SK-N-SH treated with all-trans-retinoic acid at 6 μM for 48 hours (cell line): ENCODE measurements around the gene TGM1.

ENCODE experiments used
- ATAC-seq: fragments of 200-7000 bp; cut with Tn5 transposase; 3 replicates; pipeline ENCODE4 v1.9.1; 2020; ENCODE audit warnings: mild to moderate bottlenecking, moderate library complexity
- ARNTL ChIP-seq: fragments of 450-650 bp; formaldehyde crosslinking; IDR thresholded peaks from 2 replicates; pipeline ENCODE4 v1.5.0; 2020; ENCODE audit warnings: low read depth, mild to moderate bottlenecking, moderate library complexity, borderline replicate concordance
- BACH2 ChIP-seq: fragments of 250-450 bp; sonication (Bioruptor Pico); IDR thresholded peaks from 2 replicates; pipeline ENCODE4 v1.9.0; 2021; ENCODE audit warnings: mild to moderate bottlenecking, borderline replicate concordance
- CREB5 ChIP-seq: fragments of 250-450 bp; sonication (Bioruptor Pico); IDR thresholded peaks from 2 replicates; pipeline ENCODE4 v1.5.1; 2020; ENCODE audit warnings: low read depth, mild to moderate bottlenecking, moderate library complexity
- CSDC2 ChIP-seq: fragments of 250-450 bp; sonication (Bioruptor Pico); IDR thresholded peaks from 2 replicates; pipeline ENCODE4 v1.5.0; 2020; ENCODE audit warnings: mild to moderate bottlenecking, moderate library complexity
- CSRNP3 ChIP-seq: fragments of 250-450 bp; sonication (Bioruptor Pico); IDR thresholded peaks from 2 replicates; pipeline ENCODE4 v1.5.1; 2021; ENCODE audit warnings: mild to moderate bottlenecking, moderate library complexity
- ESRRG ChIP-seq: fragments of 250-450 bp; sonication (Bioruptor Pico); IDR thresholded peaks from 2 replicates; pipeline ENCODE4 v1.6.1; 2021; ENCODE audit warnings: mild to moderate bottlenecking
- GLIS3 ChIP-seq: fragments of 250-450 bp; sonication (Bioruptor Pico); IDR thresholded peaks from 2 replicates; pipeline ENCODE4 v1.5.0; 2020; ENCODE audit warnings: mild to moderate bottlenecking, moderate library complexity
- ISL1 ChIP-seq: fragments of 250-450 bp; sonication (Bioruptor Pico); IDR thresholded peaks from 2 replicates; pipeline ENCODE4 v2.1.2; 2022; ENCODE audit warnings: mild to moderate bottlenecking, moderate library complexity
- OSR1 ChIP-seq: fragments of 250-450 bp; sonication (Bioruptor Pico); IDR thresholded peaks from 2 replicates; pipeline ENCODE4 v1.8.0; 2022; ENCODE audit warnings: moderate library complexity, mild to moderate bottlenecking, inconsistent platforms
- PATZ1 ChIP-seq: fragments of 250-450 bp; sonication (Bioruptor Pico); IDR thresholded peaks from 2 replicates; pipeline ENCODE4 v1.8.0; 2020; ENCODE audit warnings: mild to moderate bottlenecking, moderate library complexity, borderline replicate concordance
- POU6F1 ChIP-seq: fragments of 250-450 bp; sonication (Bioruptor Pico); IDR thresholded peaks from 2 replicates; pipeline ENCODE4 v1.8.0; 2021; ENCODE audit warnings: low read depth, mild to moderate bottlenecking, moderate library complexity, borderline replicate concordance
- PPARA ChIP-seq: fragments of 250-450 bp; sonication (Bioruptor Pico); IDR thresholded peaks from 2 replicates; pipeline ENCODE4 v1.5.0; 2020; ENCODE audit warnings: mild to moderate bottlenecking, borderline replicate concordance
- RARB ChIP-seq: fragments of 250-450 bp; sonication (Bioruptor Pico); IDR thresholded peaks from 2 replicates; pipeline ENCODE4 v1.8.0; 2021; ENCODE audit warnings: mild to moderate bottlenecking, moderate library complexity
- SNAI2 ChIP-seq: fragments of 250-450 bp; sonication (Bioruptor Pico); IDR thresholded peaks from 2 replicates; pipeline ENCODE4 v1.5.0; 2020; ENCODE audit warnings: mild to moderate bottlenecking, moderate library complexity
- TCF4 ChIP-seq: fragments of 250-450 bp; sonication (Bioruptor Pico); IDR thresholded peaks from 2 replicates; pipeline ENCODE4 v1.8.0; 2021; ENCODE audit warnings: mild to moderate bottlenecking, moderate library complexity, borderline replicate concordance
- TOX ChIP-seq: fragments of 250-450 bp; sonication (Bioruptor Pico); IDR thresholded peaks from 2 replicates; pipeline ENCODE4 v1.8.0; 2021; ENCODE audit warnings: mild to moderate bottlenecking, moderate library complexity, borderline replicate concordance
- TSHZ2 ChIP-seq: fragments of 250-450 bp; sonication (Bioruptor Pico); IDR thresholded peaks from 2 replicates; pipeline ENCODE4 v1.5.0; 2020; ENCODE audit warnings: mild to moderate bottlenecking, moderate library complexity
- ZFP3 ChIP-seq: fragments of 250-450 bp; sonication (Bioruptor Pico); IDR thresholded peaks from 2 replicates; pipeline ENCODE4 v1.5.0; 2020; ENCODE audit warnings: mild to moderate bottlenecking, moderate library complexity
- ZFP30 ChIP-seq: fragments of 450-650 bp; formaldehyde crosslinking; IDR thresholded peaks from 2 replicates; pipeline ENCODE4 v1.5.0; 2022; ENCODE audit warnings: mild to moderate bottlenecking, moderate library complexity
- ZNF565 ChIP-seq: fragments of 450-650 bp; formaldehyde crosslinking; conservative IDR thresholded peaks from 2 replicates; pipeline ENCODE4 v1.5.0; 2020; ENCODE audit warnings: low read depth, mild to moderate bottlenecking, moderate library complexity
- ZNF70 ChIP-seq: fragments of 450-650 bp; formaldehyde crosslinking; IDR thresholded peaks from 2 replicates; pipeline ENCODE4 v1.5.0; 2020; ENCODE audit warnings: mild to moderate bottlenecking, moderate library complexity
- ZNF8 ChIP-seq: fragments of 450-650 bp; formaldehyde crosslinking; IDR thresholded peaks from 2 replicates; pipeline ENCODE4 v1.5.0; 2020; ENCODE audit warnings: mild to moderate bottlenecking, moderate library complexity

The TGM1 gene

GRCh38 chr14:24262821-24263733 lies at the start of gene TGM1:
TSS of gene TGM1 (minus strand) at chr14:24263177. CDS start at chr14:24262352, 825 bp downstream.
- ATAC-seq: no peak; the same call in 2 of the 3 replicates
- no peak for TF ChIP-seq OSR1 (CRISPR knock-in tag)
- no peak for TF ChIP-seq ZNF70 (CRISPR knock-in tag)
- TF ChIP-seq ESRRG (CRISPR knock-in tag): no peak
- no peak for TF ChIP-seq RARB (CRISPR knock-in tag)
- no peak for TF ChIP-seq TSHZ2 (CRISPR knock-in tag)
- no peak for TF ChIP-seq SNAI2 (CRISPR knock-in tag)
- TF ChIP-seq CSRNP3 (CRISPR knock-in tag): no peak

GRCh38 chr14:24311837-24312615 lies 49.0 kb upstream of the TGM1 start:
- no peak for TF ChIP-seq BACH2 (CRISPR knock-in tag)
- no peak for TF ChIP-seq ZFP30
- no peak for TF ChIP-seq ZNF565 (CRISPR knock-in tag)
- TF ChIP-seq GLIS3 (CRISPR knock-in tag): no peak
- TF ChIP-seq PPARA (CRISPR knock-in tag): no peak
- TF ChIP-seq TSHZ2 (CRISPR knock-in tag): no peak
- no peak for TF ChIP-seq TCF4 (CRISPR knock-in tag)
- TF ChIP-seq ISL1 (CRISPR knock-in tag): no peak
- no peak for TF ChIP-seq OSR1 (CRISPR knock-in tag)
- no peak for TF ChIP-seq ZNF8 (CRISPR knock-in tag)
- no peak for TF ChIP-seq TOX (CRISPR knock-in tag)
- TF ChIP-seq SNAI2 (CRISPR knock-in tag): no peak
- no peak for TF ChIP-seq CREB5 (CRISPR knock-in tag)
- no peak for TF ChIP-seq ARNTL (CRISPR knock-in tag)
- TF ChIP-seq ESRRG (CRISPR knock-in tag): no peak
- no peak for TF ChIP-seq CSDC2 (CRISPR knock-in tag)
- no peak for TF ChIP-seq ZFP3 (CRISPR knock-in tag)
- no peak for TF ChIP-seq PATZ1 (CRISPR knock-in tag)
- no peak for TF ChIP-seq POU6F1
- TF ChIP-seq, all 23 proteins: peak for 0
- ATAC-seq: no peak
